Measurements from ENCODE around the gene CAMK2N1.

DNA sequence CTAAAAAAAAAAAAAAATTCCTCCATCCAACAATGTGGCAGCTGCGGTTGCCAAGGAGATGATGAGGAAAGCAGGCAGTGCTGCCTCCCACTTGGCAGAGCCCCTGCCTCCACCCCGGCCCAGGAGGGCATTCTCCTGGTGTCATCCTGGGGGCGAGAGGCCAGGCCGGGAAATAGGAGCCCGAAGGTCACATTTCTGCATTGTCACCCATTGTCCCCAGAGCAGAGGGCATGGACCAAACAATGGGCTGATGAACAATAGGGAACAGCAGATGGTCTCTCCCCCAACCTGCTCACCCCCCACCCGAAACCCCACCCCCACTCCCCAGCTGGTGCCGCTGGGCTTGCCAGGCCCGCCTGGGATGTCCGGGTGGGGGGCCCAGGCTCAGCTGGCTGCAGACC is 37.3 kb downstream of the CAMK2N1 start:
- TF ChIP-seq POLR2A (IDR thresholded peaks at IDR 0.05) = no peak
- TF ChIP-seq, protein P1, sequence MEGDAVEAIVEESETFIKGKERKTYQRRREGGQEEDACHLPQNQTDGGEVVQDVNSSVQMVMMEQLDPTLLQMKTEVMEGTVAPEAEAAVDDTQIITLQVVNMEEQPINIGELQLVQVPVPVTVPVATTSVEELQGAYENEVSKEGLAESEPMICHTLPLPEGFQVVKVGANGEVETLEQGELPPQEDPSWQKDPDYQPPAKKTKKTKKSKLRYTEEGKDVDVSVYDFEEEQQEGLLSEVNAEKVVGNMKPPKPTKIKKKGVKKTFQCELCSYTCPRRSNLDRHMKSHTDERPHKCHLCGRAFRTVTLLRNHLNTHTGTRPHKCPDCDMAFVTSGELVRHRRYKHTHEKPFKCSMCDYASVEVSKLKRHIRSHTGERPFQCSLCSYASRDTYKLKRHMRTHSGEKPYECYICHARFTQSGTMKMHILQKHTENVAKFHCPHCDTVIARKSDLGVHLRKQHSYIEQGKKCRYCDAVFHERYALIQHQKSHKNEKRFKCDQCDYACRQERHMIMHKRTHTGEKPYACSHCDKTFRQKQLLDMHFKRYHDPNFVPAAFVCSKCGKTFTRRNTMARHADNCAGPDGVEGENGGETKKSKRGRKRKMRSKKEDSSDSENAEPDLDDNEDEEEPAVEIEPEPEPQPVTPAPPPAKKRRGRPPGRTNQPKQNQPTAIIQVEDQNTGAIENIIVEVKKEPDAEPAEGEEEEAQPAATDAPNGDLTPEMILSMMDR (IDR thresholded peaks at IDR 0.05) = no peak
